Bronchial epithelial cell (primary cell): ENCODE results near the gene NUP50. TPM values are rescaled to one million over a fixed set of nuclear protein-coding genes. Genes with fewer than 3 reads are reported as not detected.
A peak's percentile ranks its signal among the peaks of the same experiment; 100 is the strongest.

Experiments used
- DNase-seq: peaks from one replicate; pipeline ENCODE4 v3.0.0-alpha.2; 2010; ENCODE audit warnings: low read depth
- FAIRE-seq: peaks from 2 replicates; lab custom pipeline; 2011; peaks lifted over from hg19 to GRCh38; lab: Jason Lieb, UNC
- H3K27me3 ChIP-seq: 2 replicates; pipeline ENCODE4 v1.5.1; 2011; ENCODE audit warnings: low read length; ENCODE audit not compliant: control insufficient read depth, insufficient read depth
- H3K36me3 ChIP-seq: 2 replicates; pipeline ENCODE4 v1.5.1; 2011; ENCODE audit warnings: low read length; ENCODE audit not compliant: control insufficient read depth, insufficient read depth
- H3K4me3 ChIP-seq: 2 replicates; pipeline ENCODE4 v1.5.1; 2011; ENCODE audit warnings: mild to moderate bottlenecking, low read depth, low read length, control low read depth
- CTCF ChIP-seq: IDR thresholded peaks from 2 replicates; pipeline ENCODE4 v1.5.1; 2011; ENCODE audit warnings: mild to moderate bottlenecking, moderate library complexity, low read length, control low read depth, inconsistent platforms; ENCODE audit not compliant: insufficient read depth, severe bottlenecking
- total RNA-seq: library from RNA; depleted of rRNA; stranded (reverse); fragments of >200 nt; gene quantifications from 2 replicates; pipeline ENCODE4 v1.2.1, GENCODE V29; 2014

NUP50 gene
- total RNA-seq, 1 donor from 2014 or later, result 74.2 TPM

GRCh38 chr22:45235101-45235777, 71.5 kb downstream of the NUP50 start:
- Histone ChIP-seq H3K4me3 (no peak overlapping the region), H3K27me3 (no peaks in the 10 kb centered on the region), H3K36me3 (peaks cover 26% of the 10 kb centered on the region)
- TF ChIP-seq CTCF, result no peak
- DNase-seq, result no peak
- peak; percentile 58 for FAIRE-seq

DNA sequence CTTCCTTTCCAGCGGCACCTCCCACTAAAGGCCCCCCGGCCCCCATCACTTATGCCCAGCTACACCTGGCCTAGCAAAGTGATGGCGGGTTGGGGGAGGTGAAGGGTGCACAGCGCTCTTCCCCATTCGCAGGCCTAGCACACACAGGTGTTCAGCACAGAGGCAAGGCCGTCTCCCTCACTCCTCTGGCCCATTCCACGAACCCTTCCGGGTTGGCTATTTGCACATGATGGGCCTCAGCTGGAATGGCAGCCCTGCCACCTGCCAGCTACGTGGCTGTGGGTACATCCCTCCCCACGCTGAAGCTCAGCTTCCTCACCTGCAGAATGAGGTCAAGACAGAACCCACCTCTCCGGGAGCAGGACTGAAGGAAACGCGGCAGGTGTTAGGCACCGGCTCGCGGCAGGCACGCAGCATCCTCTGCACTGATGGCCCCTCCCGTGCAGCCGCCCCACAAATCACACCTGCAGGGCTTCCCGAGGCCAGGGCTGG, 72.2 kb downstream of the NUP50 start:
- H3K27me3 ChIP-seq, result no peaks in the 10 kb centered on the region
- no peak overlapping the region for H3K4me3 ChIP-seq
- FAIRE-seq, result no peak
- DNase-seq, result no peak
- no peak for TF ChIP-seq CTCF
- peaks cover 26% of the 10 kb centered on the region for H3K36me3 ChIP-seq

- FAIRE-seq (no peak), DNase-seq (peak; percentile 30)
- H3K36me3 ChIP-seq, result peaks cover 26% of the 10 kb centered on the region
- TF ChIP-seq CTCF, result no peak
- H3K4me3 ChIP-seq, result no peak overlapping the region
- no peaks in the 10 kb centered on the region for H3K27me3 ChIP-seq
Measured at GRCh38 chr22:45237065-45237990, 73.6 kb downstream of the NUP50 start.

Other genes starting within 250 kb of the NUP50 start
- not detected in 2 replicates for gene PHF21B, start 153.9 kb upstream of the NUP50 start, total RNA-seq
- 72.1 and 78.5 TPM in 2 replicates for gene KIAA0930, start 77.0 kb downstream of the NUP50 start, total RNA-seq
- not detected in 2 replicates for gene UPK3A, start 121.0 kb downstream of the NUP50 start, total RNA-seq
- 16.3 and 28.2 TPM in 2 replicates for gene FAM118A, start 146.0 kb downstream of the NUP50 start, total RNA-seq
- not detected in 2 replicates for gene SMC1B, start 249.7 kb downstream of the NUP50 start, total RNA-seq
- 0.26 TPM in 1 of 2 replicates, not detected in the other for gene RIBC2, start 249.8 kb downstream of the NUP50 start, total RNA-seq